ENCODE data around the gene NAALAD2.
"Not testable (repeated sequence)": the region's sequence is repeated elsewhere in the genome, so short reads cannot be mapped to it uniquely, and the experiment has no call there.

NAALAD2 gene

DNA sequence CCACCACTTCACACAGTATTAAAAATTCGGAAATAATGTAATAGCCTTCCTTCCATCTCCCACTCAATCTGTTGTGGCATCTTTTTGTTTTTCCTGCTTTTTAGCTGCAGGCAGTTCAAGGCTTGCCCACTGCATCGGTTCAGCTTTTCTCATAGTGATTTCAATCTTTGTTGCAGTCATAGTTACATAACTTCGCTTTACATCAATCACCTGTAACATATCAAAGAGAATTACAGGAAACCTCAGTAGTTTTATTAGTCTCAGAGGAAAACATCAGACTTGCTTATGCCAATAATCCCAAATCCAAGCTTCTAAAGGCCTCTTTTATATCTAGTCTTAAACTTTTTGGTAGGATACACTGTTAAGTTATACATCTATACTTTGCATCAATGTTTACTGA lies 67.9 kb downstream of the NAALAD2 start:
- no peak for DNase-seq (ENCODE audit: low read depth)
- TF ChIP-seq, protein P1, sequence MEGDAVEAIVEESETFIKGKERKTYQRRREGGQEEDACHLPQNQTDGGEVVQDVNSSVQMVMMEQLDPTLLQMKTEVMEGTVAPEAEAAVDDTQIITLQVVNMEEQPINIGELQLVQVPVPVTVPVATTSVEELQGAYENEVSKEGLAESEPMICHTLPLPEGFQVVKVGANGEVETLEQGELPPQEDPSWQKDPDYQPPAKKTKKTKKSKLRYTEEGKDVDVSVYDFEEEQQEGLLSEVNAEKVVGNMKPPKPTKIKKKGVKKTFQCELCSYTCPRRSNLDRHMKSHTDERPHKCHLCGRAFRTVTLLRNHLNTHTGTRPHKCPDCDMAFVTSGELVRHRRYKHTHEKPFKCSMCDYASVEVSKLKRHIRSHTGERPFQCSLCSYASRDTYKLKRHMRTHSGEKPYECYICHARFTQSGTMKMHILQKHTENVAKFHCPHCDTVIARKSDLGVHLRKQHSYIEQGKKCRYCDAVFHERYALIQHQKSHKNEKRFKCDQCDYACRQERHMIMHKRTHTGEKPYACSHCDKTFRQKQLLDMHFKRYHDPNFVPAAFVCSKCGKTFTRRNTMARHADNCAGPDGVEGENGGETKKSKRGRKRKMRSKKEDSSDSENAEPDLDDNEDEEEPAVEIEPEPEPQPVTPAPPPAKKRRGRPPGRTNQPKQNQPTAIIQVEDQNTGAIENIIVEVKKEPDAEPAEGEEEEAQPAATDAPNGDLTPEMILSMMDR (IDR thresholded peaks at IDR 0.05; ENCODE audit: low read length, missing control alignments) = no peak
- H3K4me3 ChIP-seq (replicated peaks; ENCODE audit: low read depth, low read length) = no peak overlapping the region

DNA sequence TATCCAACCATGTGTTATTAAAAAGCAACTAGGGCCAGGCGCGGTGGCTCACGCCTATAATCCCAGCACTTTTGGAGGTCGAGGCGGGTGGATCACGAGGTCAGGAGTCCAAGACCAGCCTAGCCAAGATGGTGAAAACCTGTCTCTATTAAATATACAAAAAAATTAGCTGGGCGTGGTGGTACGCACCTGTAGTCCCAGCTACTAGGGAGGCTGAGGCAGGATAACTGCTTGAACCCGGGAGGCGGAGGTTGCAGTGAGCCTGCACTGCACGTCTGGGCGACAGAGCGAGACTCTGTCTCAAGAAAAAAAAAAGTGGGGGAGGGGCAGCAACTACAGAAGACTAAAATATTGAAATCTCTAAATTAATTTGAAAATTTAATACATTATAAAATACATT lies 69.9 kb downstream of the NAALAD2 start:
- no peak overlapping the region for H3K4me3 ChIP-seq (replicated peaks; ENCODE audit: low read depth, low read length)
- DNase-seq (ENCODE audit: low read depth) = no peak
- TF ChIP-seq, protein P1 (IDR thresholded peaks at IDR 0.05; ENCODE audit: low read length, missing control alignments) = no peak

DNA sequence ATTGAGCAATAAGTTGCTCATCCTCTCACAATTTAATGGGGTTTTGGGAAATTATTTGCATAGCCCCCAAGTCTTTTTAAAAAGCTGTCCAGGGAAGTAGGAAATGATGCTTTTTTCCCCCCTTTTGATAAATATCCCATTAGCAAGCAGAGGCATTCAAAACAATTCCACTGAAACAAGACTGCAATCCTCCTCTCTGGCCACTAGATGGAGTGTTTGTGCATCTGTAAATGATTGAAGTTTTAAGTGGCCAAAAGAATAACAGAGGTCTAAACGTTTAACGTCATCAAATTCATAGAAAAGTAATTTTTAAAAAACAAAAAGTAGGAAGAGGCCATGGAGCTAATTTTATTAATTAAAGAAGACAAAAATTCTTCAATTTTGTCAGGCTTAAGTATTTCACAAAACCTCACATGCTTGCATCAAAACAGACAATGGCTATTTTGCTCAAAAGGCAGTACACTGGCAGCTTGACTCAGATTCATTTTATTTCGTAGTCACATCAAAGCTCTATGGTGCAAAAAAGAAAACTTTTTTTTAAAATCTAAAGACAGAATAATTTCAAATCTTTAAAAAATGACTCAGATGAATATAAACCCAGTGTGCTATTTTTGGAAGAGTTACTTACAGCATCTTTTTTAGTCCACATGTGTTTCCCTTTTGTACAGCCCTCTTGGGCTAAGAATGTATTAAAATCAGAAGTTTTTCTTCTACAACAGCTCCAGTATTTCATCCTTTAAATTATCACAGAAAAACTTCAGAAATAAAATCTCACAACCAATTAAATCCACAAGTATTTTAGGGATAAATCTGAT lies 70.6 kb downstream of the NAALAD2 start:
- DNase-seq (ENCODE audit: low read depth) = peak; percentile 80
- no peak overlapping the region for H3K4me3 ChIP-seq (replicated peaks; ENCODE audit: low read depth, low read length)
- TF ChIP-seq, protein P1 (IDR thresholded peaks at IDR 0.05; ENCODE audit: low read length, missing control alignments) = peak; percentile 98

DNA sequence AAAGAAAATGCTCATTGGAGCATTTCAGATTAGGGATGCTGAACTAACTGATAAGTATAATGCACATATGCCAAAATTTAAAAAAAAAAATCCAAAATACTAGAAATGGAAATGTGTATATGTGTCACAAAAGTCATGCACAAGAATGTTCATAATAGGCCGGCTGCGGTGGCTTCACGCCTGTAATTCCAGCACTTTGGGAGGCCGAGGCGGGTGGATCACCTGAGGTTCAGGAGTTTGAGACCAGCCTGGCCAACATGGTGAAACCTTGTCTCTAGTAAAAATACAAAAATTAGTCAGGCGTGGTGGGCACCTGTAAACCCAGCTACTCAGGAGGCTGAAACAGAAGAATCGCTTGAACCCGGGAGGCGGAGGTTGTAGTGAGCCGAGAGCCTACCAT lies 73.5 kb downstream of the NAALAD2 start:
- DNase-seq (ENCODE audit: low read depth); H3K4me3 ChIP-seq (replicated peaks; ENCODE audit: low read depth, low read length): not testable (repeated sequence)

DNA sequence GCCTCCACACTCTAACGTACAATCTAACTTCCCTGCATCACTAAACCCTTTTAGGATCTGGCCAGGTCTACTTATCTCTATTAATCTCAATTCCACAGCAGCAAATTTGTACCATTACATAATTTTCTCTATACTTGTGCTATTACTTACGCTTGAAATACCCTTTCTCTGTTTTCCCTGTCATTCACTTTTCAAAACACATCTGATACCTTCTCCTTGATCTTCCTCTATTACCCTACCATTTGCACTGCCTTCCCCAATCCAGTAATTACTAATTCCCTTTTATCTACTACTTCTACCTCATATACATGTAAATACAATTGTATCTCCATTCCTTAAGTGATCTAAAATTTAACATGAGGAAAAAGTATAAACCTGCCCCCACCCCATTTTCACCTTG lies 74.4 kb downstream of the NAALAD2 start:
- TF ChIP-seq, protein P1 (IDR thresholded peaks at IDR 0.05; ENCODE audit: low read length, missing control alignments) = no peak
- H3K4me3 ChIP-seq (replicated peaks; ENCODE audit: low read depth, low read length) = no peak overlapping the region
- no peak for DNase-seq (ENCODE audit: low read depth)

DNA sequence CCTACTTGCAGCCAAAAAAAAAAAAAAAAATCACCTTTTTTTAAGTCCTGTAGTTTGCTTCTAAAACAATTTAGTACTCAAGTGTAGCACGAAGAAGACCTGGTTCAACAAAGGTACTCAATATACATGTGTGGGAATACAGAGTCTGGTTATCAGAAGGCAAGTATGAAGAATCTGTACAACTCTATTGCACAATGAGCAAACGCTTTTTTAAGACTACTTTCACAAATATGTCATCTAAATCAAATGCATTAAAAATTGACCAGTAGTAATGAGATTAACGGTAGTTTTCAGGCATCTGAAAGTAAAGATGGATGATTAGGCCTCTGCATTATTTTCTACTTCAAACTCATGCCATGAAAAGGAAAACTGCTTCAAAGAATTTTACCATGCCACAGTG lies 78.9 kb downstream of the NAALAD2 start:
- TF ChIP-seq, protein P1 (IDR thresholded peaks at IDR 0.05; ENCODE audit: low read length, missing control alignments) = no peak
- no peak overlapping the region for H3K4me3 ChIP-seq (replicated peaks; ENCODE audit: low read depth, low read length)
- DNase-seq (ENCODE audit: low read depth) = no peak

DNA sequence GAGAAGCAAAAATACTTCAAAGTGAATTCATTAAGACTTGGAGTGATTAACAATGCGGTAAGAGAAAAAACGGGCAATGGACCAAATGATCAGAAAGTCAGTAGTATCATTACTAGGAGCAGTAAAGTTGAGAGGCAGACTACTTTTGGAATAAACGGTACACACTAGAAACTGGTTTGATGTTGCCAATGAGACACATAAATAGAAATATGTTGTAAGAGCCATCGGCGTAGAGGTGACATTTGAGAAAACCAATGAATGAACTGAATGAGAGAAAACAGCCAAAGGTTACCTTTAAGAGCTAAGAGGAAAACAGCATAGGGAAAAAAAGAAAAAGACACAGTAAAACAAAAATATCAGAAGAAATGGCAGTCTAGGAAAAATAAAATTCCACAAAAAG lies 82.1 kb downstream of the NAALAD2 start:
- no peak overlapping the region for H3K4me3 ChIP-seq (replicated peaks; ENCODE audit: low read depth, low read length)
- no peak for DNase-seq (ENCODE audit: low read depth)
- TF ChIP-seq, protein P1 (IDR thresholded peaks at IDR 0.05; ENCODE audit: low read length, missing control alignments) = no peak
